Prostate gland (tissue), 2 donors: ENCODE results near the gene CCR7. TPM values are rescaled to one million over a fixed set of nuclear protein-coding genes. Genes with fewer than 3 reads are reported as not detected.

Source experiments
- DNase-seq: peaks from one replicate; pipeline ENCODE4 v3.0.0-alpha.2; 2019; ENCODE audit warnings: low spot score
- H3K27ac ChIP-seq, 2 donors: fragments of 200-600 bp; sonication (generic); 2 replicates each; pipeline ENCODE4 v1.5.1; 2017 to 2019
- H3K27me3 ChIP-seq: fragments of 200-600 bp; sonication (generic); replicated peaks from 2 replicates; pipeline ENCODE4 v1.5.1; 2019; ENCODE audit not compliant: insufficient read depth
- H3K36me3 ChIP-seq, 2 donors: fragments of 200-600 bp; sonication (generic); 1 replicate in 1 of 2; 2 replicates in 1 of 2; pipeline versions ENCODE4 v1.5.1 to v1.8.1; 2017 to 2019
- H3K4me1 ChIP-seq: fragments of 200-600 bp; sonication (generic); replicated peaks from 2 replicates; pipeline ENCODE4 v1.5.1; 2019
- H3K4me3 ChIP-seq, 2 donors: fragments of 200-600 bp; sonication (generic); 2 replicates each; pipeline ENCODE4 v1.5.1; 2017 to 2019
- H3K9me3 ChIP-seq: fragments of 200-600 bp; sonication (generic); 2 replicates; pipeline ENCODE4 v1.5.1; 2017
- CTCF ChIP-seq, 4 experiments: fragments of 200-600 bp in 2 of 4; fragments of 450-650 bp in 2 of 4; sonication (generic) in 2 of 4; IDR thresholded peaks; 1 replicate in 3 of 4; 2 replicates in 1 of 4; pipeline ENCODE4 v1.5.1; 2016 to 2019; ENCODE audit warnings: antibody characterized with exemption in 4 of 4, mild to moderate bottlenecking in 2 of 4, moderate library complexity in 2 of 4
- POLR2A ChIP-seq: fragments of 450-650 bp; IDR thresholded peaks from one replicate; pipeline ENCODE4 v1.6.1; 2016; ENCODE audit warnings: antibody characterized with exemption, mild to moderate bottlenecking
- POLR2AphosphoS5 ChIP-seq: sonication (generic); formaldehyde crosslinking; IDR thresholded peaks from one replicate; pipeline ENCODE4 v1.6.1; 2017; ENCODE audit warnings: antibody characterized with exemption
- WGBS: methylation state at CpG from one replicate; pipeline ENCODE4 v1.1.5; 2018; 5-methylcytosine and 5-hydroxymethylcytosine counted together
- intact Hi-C: fragments of 100-400 bp; cut with DNase I; formaldehyde crosslinking; loops from one replicate; pipeline ENCODE4 v1.14.2; 2022
- total RNA-seq, 2 donors: library from RNA; depleted of rRNA; stranded (reverse); fragments of >200 nt; gene quantifications; one replicate each; pipeline ENCODE4 v1.1.0, GENCODE V29; 2016

CCR7 gene
- under 1 TPM in 1 of 2 donors, not detected in 1; 0.40 TPM for total RNA-seq

- no peak within 1 kb of the TSS for H3K27ac ChIP-seq
- H3K4me3 ChIP-seq: no peak within 1 kb of the TSS
- H3K27me3 ChIP-seq: no peaks in the 10 kb centered on the region
- H3K9me3 ChIP-seq: no peaks in the 10 kb centered on the region
- no peaks in the 10 kb centered on the region for H3K36me3 ChIP-seq
- WGBS: 79% methylated on average over 12 of the region's 12 CpGs
- H3K4me1 ChIP-seq: no peaks in the 10 kb centered on the region
- intact Hi-C loops: no loop called here
- no peak for DNase-seq
- no peak for TF ChIP-seq POLR2AphosphoS5
- TF ChIP-seq CTCF (IDR thresholded peaks at IDR 0.05): no peak
- TF ChIP-seq POLR2A: no peak
Observed at GRCh38 chr17:40564883-40565768, at the start of gene CCR7. TSS of gene CCR7 (minus strand) at chr17:40565472. CDS start at chr17:40565409, 63 bp downstream.

GRCh38 chr17:40614431-40615067 is 49.3 kb upstream of the CCR7 start:
- Histone ChIP-seq H3K4me3 (no peak overlapping the region), H3K9me3 (no peaks in the 10 kb centered on the region), H3K4me1 (peaks cover 5% of the 10 kb centered on the region), H3K27ac (no peak overlapping the region), H3K27me3 (no peaks in the 10 kb centered on the region), H3K36me3 (no peaks in the 10 kb centered on the region)
- intact Hi-C loops: loop anchor here (10.0 kb wide), 2 partner anchors 180 to 1050 kb away; partner anchors contain the start of gene KRT28
- DNase-seq: no peak
- no peak for TF ChIP-seq POLR2AphosphoS5
- no peak for TF ChIP-seq POLR2A
- no peak for TF ChIP-seq CTCF (IDR thresholded peaks at IDR 0.05)
- WGBS: 87% methylated on average over 13 of the region's 13 CpGs

GRCh38 chr17:40613467-40614154 is 48.3 kb upstream of the CCR7 start:
- H3K27ac ChIP-seq: no peak overlapping the region
- 96% methylated on average over 5 of the region's 5 CpGs for WGBS
- no peaks in the 10 kb centered on the region for H3K36me3 ChIP-seq
- H3K4me3 ChIP-seq: no peak overlapping the region
- no peaks in the 10 kb centered on the region for H3K9me3 ChIP-seq
- no peak for TF ChIP-seq CTCF (IDR thresholded peaks at IDR 0.05)
- no peak for TF ChIP-seq POLR2A
- H3K4me1 ChIP-seq: peaks cover 3% of the 10 kb centered on the region
- DNase-seq: no peak
- intact Hi-C loops: loop anchor here (10.0 kb wide), 2 partner anchors 181 to 1051 kb away; partner anchors contain the start of gene KRT28
- H3K27me3 ChIP-seq: no peaks in the 10 kb centered on the region

GRCh38 chr17:40612599-40613244 is 47.5 kb upstream of the CCR7 start:
- no peaks in the 10 kb centered on the region for H3K9me3 ChIP-seq
- no peak for TF ChIP-seq POLR2A
- no peak for TF ChIP-seq POLR2AphosphoS5
- no peak for TF ChIP-seq CTCF (IDR thresholded peaks at IDR 0.05)
- no peak for DNase-seq
- peaks cover 3% of the 10 kb centered on the region for H3K4me1 ChIP-seq
- intact Hi-C loops: loop anchor here (10.0 kb wide), 2 partner anchors 182 to 1052 kb away; partner anchors contain the start of gene KRT28
- no peak overlapping the region for H3K27ac ChIP-seq
- H3K27me3 ChIP-seq: no peaks in the 10 kb centered on the region
- no peaks in the 10 kb centered on the region for H3K36me3 ChIP-seq
- no peak overlapping the region for H3K4me3 ChIP-seq
- 59% methylated on average over 11 of the region's 11 CpGs for WGBS
